Keratinocyte (primary cell): ENCODE data around the gene KDM2A. TPM values are rescaled to one million over a fixed set of nuclear protein-coding genes. Genes with fewer than 3 reads are reported as not detected.

Experiments used
- DNase-seq: peaks from one replicate; pipeline ENCODE4 v3.0.0-alpha.2; 2011; ENCODE audit warnings: low read depth, missing footprints, low spot score
- FAIRE-seq: peaks from 2 replicates; lab custom pipeline; 2011; peaks lifted over from hg19 to GRCh38; lab: Jason Lieb, UNC
- H2AFZ ChIP-seq: 2 replicates; pipeline ENCODE4 v1.6.0; 2012; ENCODE audit warnings: low read length, control low read depth, inconsistent platforms; ENCODE audit not compliant: control insufficient read depth
- H3K27ac ChIP-seq: 2 replicates; pipeline ENCODE4 v1.5.1; 2011; ENCODE audit warnings: low read length; ENCODE audit not compliant: control insufficient read depth, insufficient read depth
- H3K27me3 ChIP-seq: 3 replicates; pipeline ENCODE4 v1.6.0; 2011; ENCODE audit warnings: low read length; ENCODE audit not compliant: control insufficient read depth, insufficient read depth; ENCODE audit errors: extremely low read depth
- H3K36me3 ChIP-seq, 2 experiments: 2 replicates in 1 of 2; 3 replicates in 1 of 2; pipeline ENCODE4 v1.5.1; 2011; ENCODE audit warnings: low read length in 2 of 2, mild to moderate bottlenecking in 1 of 2; ENCODE audit not compliant: control insufficient read depth in 2 of 2, insufficient read depth in 2 of 2; ENCODE audit errors: extremely low read depth in 1 of 2
- H3K4me1 ChIP-seq: 3 replicates; pipeline ENCODE4 v1.5.1; 2011; ENCODE audit warnings: low read length; ENCODE audit not compliant: control insufficient read depth, insufficient read depth; ENCODE audit errors: extremely low read depth
- H3K4me2 ChIP-seq: 3 replicates; pipeline ENCODE4 v1.6.0; 2011; ENCODE audit warnings: low read depth, low read length; ENCODE audit not compliant: control insufficient read depth, insufficient read depth; ENCODE audit errors: extremely low read depth
- H3K4me3 ChIP-seq, 3 experiments: fragments of 200-600 bp in 1 of 3; sonication (generic) in 1 of 3; 2 replicates in 2 of 3; 3 replicates in 1 of 3; pipeline ENCODE4 v1.5.1; 2011 to 2016; ENCODE audit warnings: low read length in 3 of 3, mild to moderate bottlenecking in 3 of 3, control low read depth in 2 of 3, inconsistent platforms in 1 of 3, low read depth in 1 of 3, mixed read lengths in 1 of 3, mixed run types in 1 of 3, moderate library complexity in 1 of 3; ENCODE audit not compliant: control insufficient read depth in 2 of 3, insufficient read depth in 2 of 3; ENCODE audit errors: extremely low read depth in 1 of 3
- H3K79me2 ChIP-seq: 2 replicates; pipeline ENCODE4 v1.6.0; 2012; ENCODE audit warnings: low read length; ENCODE audit not compliant: control insufficient read depth, insufficient read depth
- H3K9ac ChIP-seq: 3 replicates; pipeline ENCODE4 v1.6.0; 2011; ENCODE audit warnings: low read length; ENCODE audit not compliant: control insufficient read depth, insufficient read depth; ENCODE audit errors: extremely low read depth
- H3K9me1 ChIP-seq: 3 replicates; pipeline ENCODE4 v1.6.0; 2011; ENCODE audit warnings: low read length; ENCODE audit not compliant: control insufficient read depth, insufficient read depth; ENCODE audit errors: extremely low read depth
- H3K9me3 ChIP-seq: 2 replicates; pipeline ENCODE4 v1.5.1; 2012; ENCODE audit warnings: low read depth, low read length; ENCODE audit not compliant: control insufficient read depth
- H4K20me1 ChIP-seq: 3 replicates; pipeline ENCODE4 v1.6.0; 2011; ENCODE audit warnings: low read length; ENCODE audit not compliant: control insufficient read depth, insufficient read depth; ENCODE audit errors: extremely low read depth
- EZH2 ChIP-seq: IDR thresholded peaks from one replicate; pipeline ENCODE4 v1.6.1; 2012; ENCODE audit warnings: inconsistent platforms, mild to moderate bottlenecking, low read length, moderate library complexity
- dilution Hi-C: fragments of 300-500 bp; cut with MboI; formaldehyde crosslinking; loops from one replicate; pipeline ENCODE4 v1.7.0; 2020; ENCODE audit warnings: low sequenced_read_pairs; ENCODE audit not compliant: extremely low pct_ligation_motif_present
- polyA plus RNA-seq, 5 experiments: library from polyadenylated mRNA; depleted of rRNA in 3 of 5; stranded (reverse) in 3 of 5; stranded (forward) in 1 of 5; unstranded in 1 of 5; fragments of >200 nt; gene quantifications; 1 replicate in 1 of 5; 2 replicates in 3 of 5; 3 replicates in 1 of 5; pipeline versions ENCODE4 v1.2.1 to v1.2.3, GENCODE V29; 2011 to 2012; ENCODE audit warnings: missing spikeins in 2 of 5, low read depth in 1 of 5, low replicate concordance in 1 of 5
- TF ChIP-seq, protein P1 (sequence below), 3 experiments: IDR thresholded peaks in 1 of 3; conservative IDR thresholded peaks in 1 of 3; optimal IDR thresholded peaks in 1 of 3; 2 replicates in 2 of 3; 3 replicates in 1 of 3; pipeline versions ENCODE3 to v1.5.1; 2011; ENCODE audit warnings: low read length in 3 of 3, mild to moderate bottlenecking in 3 of 3, moderate library complexity in 2 of 3, control low read depth in 1 of 3, inconsistent platforms in 1 of 3; ENCODE audit not compliant: insufficient read depth in 2 of 3; ENCODE audit errors: extremely low read depth in 1 of 3

Gene KDM2A
- polyA plus RNA-seq, 1 donor (not counting 4 experiments of a cell fraction or from before 2014, with no cell fraction given) = 29.9 TPM

DNA sequence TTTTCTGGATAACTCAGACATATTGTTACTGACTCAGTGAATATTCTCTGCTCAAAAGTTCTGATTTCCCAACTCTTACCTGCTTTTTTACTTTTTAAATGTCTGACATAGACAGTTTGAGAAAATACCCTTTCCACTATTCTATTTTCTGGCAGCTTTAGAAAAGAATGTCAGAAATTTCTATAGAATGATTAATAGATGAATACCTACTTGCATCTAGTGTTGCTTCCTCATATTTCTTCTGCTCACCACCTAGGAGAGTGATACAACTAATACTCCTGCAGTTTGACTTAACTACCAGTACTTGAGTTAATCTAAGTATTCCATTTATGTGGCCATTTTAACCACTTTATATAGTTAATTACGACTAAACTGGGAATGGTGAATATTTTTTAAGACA, 55.2 kb downstream of the KDM2A start:
- Histone ChIP-seq H4K20me1 (no peaks in the 10 kb centered on the region), H3K79me2 (peaks cover 64% of the 10 kb centered on the region), H3K9me1 (no peaks in the 10 kb centered on the region), H3K27me3 (no peaks in the 10 kb centered on the region), H2AFZ (no peak overlapping the region), H3K4me2 (no peak overlapping the region), H3K4me3 (no peak overlapping the region), H3K9me3 (no peaks in the 10 kb centered on the region), H3K4me1 (no peaks in the 10 kb centered on the region), H3K36me3 (peaks cover 0 to 2% of the 10 kb centered on the region in 2 experiments), H3K27ac (no peak overlapping the region), H3K9ac (no peak overlapping the region)
- no peak for DNase-seq
- dilution Hi-C loops = no loop called here
- TF ChIP-seq, protein P1, sequence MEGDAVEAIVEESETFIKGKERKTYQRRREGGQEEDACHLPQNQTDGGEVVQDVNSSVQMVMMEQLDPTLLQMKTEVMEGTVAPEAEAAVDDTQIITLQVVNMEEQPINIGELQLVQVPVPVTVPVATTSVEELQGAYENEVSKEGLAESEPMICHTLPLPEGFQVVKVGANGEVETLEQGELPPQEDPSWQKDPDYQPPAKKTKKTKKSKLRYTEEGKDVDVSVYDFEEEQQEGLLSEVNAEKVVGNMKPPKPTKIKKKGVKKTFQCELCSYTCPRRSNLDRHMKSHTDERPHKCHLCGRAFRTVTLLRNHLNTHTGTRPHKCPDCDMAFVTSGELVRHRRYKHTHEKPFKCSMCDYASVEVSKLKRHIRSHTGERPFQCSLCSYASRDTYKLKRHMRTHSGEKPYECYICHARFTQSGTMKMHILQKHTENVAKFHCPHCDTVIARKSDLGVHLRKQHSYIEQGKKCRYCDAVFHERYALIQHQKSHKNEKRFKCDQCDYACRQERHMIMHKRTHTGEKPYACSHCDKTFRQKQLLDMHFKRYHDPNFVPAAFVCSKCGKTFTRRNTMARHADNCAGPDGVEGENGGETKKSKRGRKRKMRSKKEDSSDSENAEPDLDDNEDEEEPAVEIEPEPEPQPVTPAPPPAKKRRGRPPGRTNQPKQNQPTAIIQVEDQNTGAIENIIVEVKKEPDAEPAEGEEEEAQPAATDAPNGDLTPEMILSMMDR (optimal IDR thresholded peaks at IDR 0.05 in 1 of 3, IDR thresholded peaks at IDR 0.05 in 1 of 3, conservative IDR thresholded peaks at IDR 0.05 in 1 of 3; ENCODE audit: extremely low read depth in 1 of 3, insufficient read depth in 2 of 3, low read length in 3 of 3) = no peak
- no peak for TF ChIP-seq EZH2
- no peak for FAIRE-seq

DNA sequence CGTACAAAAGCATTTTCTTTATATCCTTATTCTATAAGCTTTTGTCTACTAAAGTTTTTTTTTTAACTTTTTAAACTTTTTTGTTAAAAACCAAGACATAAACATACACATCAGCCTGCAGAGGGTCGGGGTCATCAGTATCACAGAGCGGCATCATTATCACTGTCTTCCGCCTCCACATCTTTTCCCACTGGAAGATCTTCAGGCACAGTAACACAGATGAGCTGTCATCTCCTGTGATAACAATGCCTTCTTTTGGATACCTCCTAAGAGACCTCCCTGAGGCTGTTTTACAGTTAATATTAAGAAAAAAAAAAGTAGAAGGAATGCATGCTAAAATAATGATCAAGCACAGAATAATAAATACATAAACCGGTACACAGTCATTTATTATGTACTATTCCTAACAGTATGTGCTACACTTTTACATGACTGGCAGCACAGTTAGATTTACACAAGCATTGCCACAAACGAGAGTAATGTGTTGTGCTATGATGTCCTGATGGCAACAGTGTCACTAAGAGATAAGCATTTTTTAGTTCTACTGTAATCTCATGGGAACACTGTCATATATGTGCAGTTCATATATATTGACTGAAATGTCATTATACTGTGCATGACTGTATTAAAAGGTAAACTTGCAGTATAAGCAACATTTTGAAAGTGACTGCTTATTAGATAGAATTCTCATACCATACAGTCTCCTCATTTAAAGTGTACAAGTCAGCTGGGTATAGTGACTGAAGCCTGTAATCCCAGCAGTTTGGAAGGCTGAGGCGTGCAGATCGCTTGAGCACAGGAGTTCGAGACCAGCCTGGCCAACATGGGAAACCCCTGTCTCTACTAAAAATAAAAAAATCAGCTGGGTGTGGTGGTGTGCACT, 58.6 kb downstream of the KDM2A start:
- Histone ChIP-seq H3K9me1 (no peaks in the 10 kb centered on the region), H3K9me3 (no peaks in the 10 kb centered on the region), H3K27me3 (no peaks in the 10 kb centered on the region), H2AFZ (no peak overlapping the region), H3K79me2 (peaks cover 50% of the 10 kb centered on the region), H3K27ac (no peak overlapping the region), H3K9ac (no peak overlapping the region), H3K36me3 (peaks cover 0 to 23% of the 10 kb centered on the region in 2 experiments), H3K4me1 (no peaks in the 10 kb centered on the region), H4K20me1 (no peaks in the 10 kb centered on the region), H3K4me2 (no peak overlapping the region), H3K4me3 (no peak overlapping the region)
- no peak for DNase-seq
- dilution Hi-C loops = loop anchor here (5.0 kb wide), 1 partner anchor 55 kb away; no protein-coding TSS in a partner anchor
- TF ChIP-seq, protein P1 (optimal IDR thresholded peaks at IDR 0.05 in 1 of 3, IDR thresholded peaks at IDR 0.05 in 1 of 3, conservative IDR thresholded peaks at IDR 0.05 in 1 of 3; ENCODE audit: extremely low read depth in 1 of 3, insufficient read depth in 2 of 3, low read length in 3 of 3) = no peak
- TF ChIP-seq EZH2 = no peak
- FAIRE-seq = no peak
